ENCODE data around the gene GIT1. TPM values are rescaled to one million over a fixed set of nuclear protein-coding genes. Genes with fewer than 3 reads are reported as not detected.
A peak's percentile ranks its signal among the peaks of the same experiment; 100 is the strongest.

Gene GIT1
- total and polyA plus RNA-seq, 2 of the 13 experiments (the other 11 are each of a cell fraction or from before 2014, with no cell fraction given): 14.2 to 30.8 TPM

GRCh38 chr17:29613352-29613837, 23.9 kb upstream of the GIT1 start (continued):
- TF ChIP-seq NFAT5 (CRISPR knock-in tag; IDR thresholded peaks at IDR 0.05) (peak; percentile 74; the same call in 1 of the 2 replicates), MED8 (CRISPR knock-in tag; IDR thresholded peaks at IDR 0.05; ENCODE audit: insufficient replicate concordance) (peak; percentile 44), GATA4 (IDR thresholded peaks at IDR 0.05; ENCODE audit: borderline replicate concordance, low read depth) (no peak), ARHGAP35 (CRISPR knock-in tag; IDR thresholded peaks at IDR 0.05; ENCODE audit: borderline replicate concordance) (no peak), ZNF20 (CRISPR knock-in tag; IDR thresholded peaks at IDR 0.05) (no peak), ZNF460 (CRISPR knock-in tag; IDR thresholded peaks at IDR 0.05; ENCODE audit: borderline replicate concordance) (no peak), ZBTB7A (CRISPR knock-in tag; IDR thresholded peaks at IDR 0.05) (peak; percentile 53; the same call in 1 of the 2 replicates), KLF11 (CRISPR knock-in tag; IDR thresholded peaks at IDR 0.05) (no peak), ZHX1 (CRISPR knock-in tag; IDR thresholded peaks at IDR 0.05; ENCODE audit: low read depth) (no peak; the same call in 1 of the 2 replicates), NFKB2 (CRISPR knock-in tag; IDR thresholded peaks at IDR 0.05; ENCODE audit: borderline replicate concordance) (peak; percentile 63; the same call in 1 of the 2 replicates), ZBTB44 (CRISPR knock-in tag; IDR thresholded peaks at IDR 0.05) (peak; percentile 89), SMAD1 (CRISPR knock-in tag; IDR thresholded peaks at IDR 0.05; ENCODE audit: borderline replicate concordance, low read depth) (0 out of 2 replicates have a peak, but pooled peaks have one; percentile 16), FOSL1 (CRISPR knock-in tag; IDR thresholded peaks at IDR 0.05; ENCODE audit: borderline replicate concordance) (no peak), ERF (CRISPR knock-in tag; IDR thresholded peaks at IDR 0.05) (peak; percentile 59), RFXAP (CRISPR knock-in tag; IDR thresholded peaks at IDR 0.05; ENCODE audit: borderline replicate concordance) (peak; percentile 58; the same call in 1 of the 2 replicates), ZNF564 (CRISPR knock-in tag; IDR thresholded peaks at IDR 0.05) (peak; percentile 92), ZNF577 (CRISPR knock-in tag; IDR thresholded peaks at IDR 0.05; ENCODE audit: borderline replicate concordance, low read depth) (no peak), ZNF124 (CRISPR knock-in tag; IDR thresholded peaks at IDR 0.05) (no peak), DNMT1 (CRISPR knock-in tag; IDR thresholded peaks at IDR 0.05) (peak; percentile 37; the same call in 1 of the 2 replicates)
